Thyroid gland (tissue), 4 donors: ENCODE data around the gene RIC3.

Experiments used
- CTCF ChIP-seq, 6 experiments: fragments of 200-600 bp in 3 of 6; fragments of 450-650 bp in 3 of 6; sonication (generic) in 3 of 6; IDR thresholded peaks; one replicate each; pipeline ENCODE4 v1.5.1; 2016 to 2019; ENCODE audit warnings: antibody characterized with exemption in 6 of 6, mild to moderate bottlenecking in 2 of 6, inconsistent platforms in 1 of 6, moderate library complexity in 1 of 6
- POLR2A ChIP-seq, 2 donors: fragments of 450-650 bp; IDR thresholded peaks; one replicate each; pipeline ENCODE4 v1.6.1; 2017; ENCODE audit warnings: antibody characterized with exemption in 2 of 2, mild to moderate bottlenecking in 2 of 2, moderate library complexity in 1 of 2

- TF ChIP-seq POLR2A (IDR thresholded peaks at IDR 0.05) (no peak), CTCF (IDR thresholded peaks at IDR 0.05) (no peak)
Observed at GRCh38 chr11:8204025-8204424, 35.2 kb upstream of the RIC3 start.
